ENCODE results near the gene GNGT2.

The GNGT2 gene

GRCh38 chr17:49203796-49204195 lies 6.6 kb downstream of the GNGT2 start:
- Histone ChIP-seq H3K4me3 (ENCODE audit: low read length) (no peak overlapping the region), H3K9me3 (ENCODE audit: control insufficient read depth, insufficient read depth, low read length) (no peaks in the 10 kb centered on the region), H3K27ac (ENCODE audit: low read length) (no peak overlapping the region), H3K36me3 (ENCODE audit: control insufficient read depth, insufficient read depth, low read length) (no peaks in the 10 kb centered on the region), H3K27me3 (ENCODE audit: control insufficient read depth, insufficient read depth, low read length) (no peaks in the 10 kb centered on the region), H3K4me1 (ENCODE audit: control insufficient read depth, insufficient read depth, low read length) (no peaks in the 10 kb centered on the region)
- no peak for DNase-seq (ENCODE audit: low read depth, low spot score)
- WGBS (ENCODE audit: insufficient coverage, insufficient read length): no CpG with 5 or more reads among the region's 2 CpGs

DNA sequence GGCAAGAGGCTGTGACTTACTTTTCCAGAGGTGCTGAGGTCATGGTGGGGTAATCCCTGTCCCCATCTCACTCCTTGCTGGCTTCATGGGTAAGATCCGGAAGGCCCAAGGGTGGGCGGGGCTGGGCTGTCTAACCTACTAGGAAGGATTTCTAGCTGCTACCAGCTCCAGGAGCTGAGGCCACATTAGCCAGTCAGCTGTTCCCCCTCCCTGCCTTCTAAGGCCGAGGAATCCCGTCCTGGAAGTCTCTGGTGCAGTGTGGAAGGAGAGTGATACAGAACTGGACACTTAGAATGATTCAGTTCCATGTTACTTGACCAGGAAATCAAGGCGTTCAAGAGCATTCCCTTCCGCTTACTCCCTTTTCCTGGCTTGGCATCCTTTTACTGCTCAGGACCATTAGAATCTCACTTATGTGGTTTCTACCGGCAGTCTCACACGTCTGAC lies 8.9 kb downstream of the GNGT2 start:
- Histone ChIP-seq H3K27me3 (ENCODE audit: control insufficient read depth, insufficient read depth, low read length) (no peaks in the 10 kb centered on the region), H3K4me3 (ENCODE audit: low read length) (no peak overlapping the region), H3K27ac (ENCODE audit: low read length) (no peak overlapping the region), H3K36me3 (ENCODE audit: control insufficient read depth, insufficient read depth, low read length) (no peaks in the 10 kb centered on the region), H3K9me3 (ENCODE audit: control insufficient read depth, insufficient read depth, low read length) (no peaks in the 10 kb centered on the region), H3K4me1 (ENCODE audit: control insufficient read depth, insufficient read depth, low read length) (no peaks in the 10 kb centered on the region)
- DNase-seq (ENCODE audit: low read depth, low spot score): no peak
- WGBS (ENCODE audit: insufficient coverage, insufficient read length): no CpG with 5 or more reads among the region's 8 CpGs

DNA sequence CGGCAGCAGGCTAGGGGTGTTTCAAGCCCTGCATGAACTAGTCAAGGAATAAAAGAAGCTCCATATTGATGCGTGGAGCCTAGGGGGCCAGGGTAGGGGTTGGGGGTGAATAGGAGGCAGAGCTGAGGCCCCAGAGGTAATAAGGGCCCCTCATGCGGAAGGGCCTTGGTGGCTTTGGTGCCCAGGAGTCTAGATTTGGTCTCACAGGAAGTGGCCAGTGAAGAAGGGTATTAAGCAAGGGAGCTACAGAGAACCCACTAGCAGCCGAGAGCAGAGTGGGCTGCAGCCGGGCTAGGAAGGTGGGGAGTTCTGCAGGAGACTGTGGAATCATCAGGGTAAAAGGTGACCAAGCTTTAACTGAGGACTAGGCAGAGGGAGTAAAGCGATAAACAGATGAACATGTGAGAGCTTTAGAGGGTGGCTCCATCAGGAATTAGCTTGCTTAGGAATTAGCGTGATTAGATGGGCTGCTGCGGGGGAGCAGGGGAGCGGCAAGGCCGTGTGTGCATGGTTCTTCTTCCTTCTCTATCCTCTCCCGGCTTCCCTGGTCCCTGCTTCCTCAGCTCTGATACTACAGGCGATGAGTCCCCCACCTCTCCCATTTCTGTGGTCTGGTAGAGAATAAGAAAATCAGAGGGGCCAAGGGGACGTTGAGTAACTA lies 9.8 kb downstream of the GNGT2 start:
- no CpG with 5 or more reads among the region's 13 CpGs for WGBS (ENCODE audit: insufficient coverage, insufficient read length)
- Histone ChIP-seq H3K9me3 (ENCODE audit: control insufficient read depth, insufficient read depth, low read length) (no peaks in the 10 kb centered on the region), H3K27me3 (ENCODE audit: control insufficient read depth, insufficient read depth, low read length) (no peaks in the 10 kb centered on the region), H3K4me1 (ENCODE audit: control insufficient read depth, insufficient read depth, low read length) (no peaks in the 10 kb centered on the region), H3K27ac (ENCODE audit: low read length) (no peak overlapping the region), H3K36me3 (ENCODE audit: control insufficient read depth, insufficient read depth, low read length) (no peaks in the 10 kb centered on the region), H3K4me3 (ENCODE audit: low read length) (no peak overlapping the region)
- no peak for DNase-seq (ENCODE audit: low read depth, low spot score)

- no peaks in the 10 kb centered on the region for H3K27me3 ChIP-seq (ENCODE audit: control insufficient read depth, insufficient read depth, low read length)
- H3K9me3 ChIP-seq (ENCODE audit: control insufficient read depth, insufficient read depth, low read length): no peaks in the 10 kb centered on the region
- no peak for DNase-seq (ENCODE audit: low read depth, low spot score)
- H3K27ac ChIP-seq (ENCODE audit: low read length): no peak overlapping the region
- no peaks in the 10 kb centered on the region for H3K4me1 ChIP-seq (ENCODE audit: control insufficient read depth, insufficient read depth, low read length)
- no CpG with 5 or more reads among the region's 2 CpGs for WGBS (ENCODE audit: insufficient coverage, insufficient read length)
- no peaks in the 10 kb centered on the region for H3K36me3 ChIP-seq (ENCODE audit: control insufficient read depth, insufficient read depth, low read length)
- H3K4me3 ChIP-seq (ENCODE audit: low read length): no peak overlapping the region
Observed at GRCh38 chr17:49198211-49198610, 12.2 kb downstream of the GNGT2 start.

DNA sequence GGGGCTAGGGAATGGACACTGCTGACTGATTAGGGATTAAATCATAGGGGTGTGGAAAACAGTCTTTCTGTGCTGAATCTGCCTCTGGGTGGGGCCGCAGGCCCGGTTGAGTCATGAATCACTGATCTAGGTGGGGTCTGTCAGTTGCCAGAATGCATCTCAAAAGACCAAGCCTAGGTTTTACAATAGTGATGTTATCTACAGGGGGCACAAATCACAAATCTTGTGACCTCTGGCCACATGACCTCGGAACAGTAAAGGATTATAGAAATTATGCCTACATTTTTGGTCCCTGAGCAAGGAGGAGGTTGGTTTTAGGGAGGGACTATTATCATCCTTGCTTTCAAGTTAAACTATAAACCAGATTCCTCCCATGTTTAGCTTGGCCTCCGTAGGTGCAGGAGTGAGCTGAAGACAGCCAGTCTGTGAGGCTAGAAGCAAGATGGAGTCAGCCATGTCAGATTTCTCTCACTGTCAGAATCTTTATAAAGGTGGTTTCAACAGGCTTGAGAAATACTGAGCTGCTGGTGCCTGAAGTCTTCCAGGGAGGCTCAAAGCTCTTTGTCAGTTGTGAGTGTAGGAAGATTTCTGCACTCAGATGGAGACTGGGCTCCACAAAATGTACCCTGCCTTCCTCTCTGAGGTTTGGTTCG lies 12.9 kb downstream of the GNGT2 start:
- H3K27ac ChIP-seq (ENCODE audit: low read length): no peak overlapping the region
- WGBS (ENCODE audit: insufficient coverage, insufficient read length): no CpG with 5 or more reads among the region's 5 CpGs

GRCh38 chr17:49196520-49196919 lies 13.9 kb downstream of the GNGT2 start:
- Histone ChIP-seq H3K27me3 (ENCODE audit: control insufficient read depth, insufficient read depth, low read length) (no peaks in the 10 kb centered on the region), H3K9me3 (ENCODE audit: control insufficient read depth, insufficient read depth, low read length) (no peaks in the 10 kb centered on the region), H3K4me3 (ENCODE audit: low read length) (no peak overlapping the region), H3K27ac (ENCODE audit: low read length) (no peak overlapping the region), H3K36me3 (ENCODE audit: control insufficient read depth, insufficient read depth, low read length) (no peaks in the 10 kb centered on the region), H3K4me1 (ENCODE audit: control insufficient read depth, insufficient read depth, low read length) (no peaks in the 10 kb centered on the region)
- DNase-seq (ENCODE audit: low read depth, low spot score): no peak
- WGBS (ENCODE audit: insufficient coverage, insufficient read length): no CpG with 5 or more reads among the region's 3 CpGs

More for the DNA sequence above, 12.9 kb downstream of the GNGT2 start:
- Histone ChIP-seq H3K27me3 (ENCODE audit: control insufficient read depth, insufficient read depth, low read length) (no peaks in the 10 kb centered on the region), H3K36me3 (ENCODE audit: control insufficient read depth, insufficient read depth, low read length) (no peaks in the 10 kb centered on the region), H3K4me1 (ENCODE audit: control insufficient read depth, insufficient read depth, low read length) (no peaks in the 10 kb centered on the region), H3K9me3 (ENCODE audit: control insufficient read depth, insufficient read depth, low read length) (no peaks in the 10 kb centered on the region), H3K4me3 (ENCODE audit: low read length) (no peak overlapping the region)
- no peak for DNase-seq (ENCODE audit: low read depth, low spot score)

- no peak for DNase-seq (ENCODE audit: low read depth, low spot score)
- Histone ChIP-seq H3K9me3 (ENCODE audit: control insufficient read depth, insufficient read depth, low read length) (no peaks in the 10 kb centered on the region), H3K36me3 (ENCODE audit: control insufficient read depth, insufficient read depth, low read length) (no peaks in the 10 kb centered on the region), H3K4me3 (ENCODE audit: low read length) (no peak overlapping the region), H3K27me3 (ENCODE audit: control insufficient read depth, insufficient read depth, low read length) (no peaks in the 10 kb centered on the region), H3K27ac (ENCODE audit: low read length) (no peak overlapping the region), H3K4me1 (ENCODE audit: control insufficient read depth, insufficient read depth, low read length) (0 out of 2 replicates have a peak, but pooled peaks cover under 1% of the 10 kb centered on the region)
- no CpG with 5 or more reads among the region's 4 CpGs for WGBS (ENCODE audit: insufficient coverage, insufficient read length)
Observed at GRCh38 chr17:49195751-49196150, 14.6 kb downstream of the GNGT2 start.

DNA sequence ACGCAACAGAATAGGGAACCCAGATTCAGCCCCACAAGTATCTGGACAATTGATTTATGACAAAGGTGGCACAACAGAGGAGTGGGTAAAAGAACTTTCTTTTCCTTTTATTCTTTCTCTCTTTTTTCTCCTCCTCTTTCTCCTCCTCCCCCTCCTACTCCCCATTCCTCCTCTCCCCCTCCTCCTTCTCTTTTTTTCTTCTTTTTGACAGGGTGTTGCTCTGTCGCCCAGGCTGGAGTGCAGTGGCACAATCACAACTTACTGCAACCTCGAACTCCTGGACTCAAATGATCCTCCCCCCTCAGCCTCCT lies 16.1 kb downstream of the GNGT2 start:
- WGBS (ENCODE audit: insufficient coverage, insufficient read length): no CpG with 5 or more reads among the region's 3 CpGs
- H3K27ac ChIP-seq (ENCODE audit: low read length): no peak overlapping the region

GRCh38 chr17:49193513-49194296 lies 16.7 kb downstream of the GNGT2 start:
- DNase-seq (ENCODE audit: low read depth, low spot score): no peak
- no peaks in the 10 kb centered on the region for H3K27me3 ChIP-seq (ENCODE audit: control insufficient read depth, insufficient read depth, low read length)
- H3K4me1 ChIP-seq (ENCODE audit: control insufficient read depth, insufficient read depth, low read length): 0 out of 2 replicates have a peak, but pooled peaks cover 2% of the 10 kb centered on the region
- WGBS (ENCODE audit: insufficient coverage, insufficient read length): no CpG with 5 or more reads among the region's 21 CpGs
- H3K4me3 ChIP-seq (ENCODE audit: low read length): peak overlapping the region; percentile 90; the same call in 1 of the 2 replicates
- H3K9me3 ChIP-seq (ENCODE audit: control insufficient read depth, insufficient read depth, low read length): no peaks in the 10 kb centered on the region
- no peak overlapping the region for H3K27ac ChIP-seq (ENCODE audit: low read length)
- no peaks in the 10 kb centered on the region for H3K36me3 ChIP-seq (ENCODE audit: control insufficient read depth, insufficient read depth, low read length)

More for the DNA sequence above, 16.1 kb downstream of the GNGT2 start:
- Histone ChIP-seq H3K27me3 (ENCODE audit: control insufficient read depth, insufficient read depth, low read length) (no peaks in the 10 kb centered on the region), H3K36me3 (ENCODE audit: control insufficient read depth, insufficient read depth, low read length) (no peaks in the 10 kb centered on the region), H3K4me1 (ENCODE audit: control insufficient read depth, insufficient read depth, low read length) (0 out of 2 replicates have a peak, but pooled peaks cover 2% of the 10 kb centered on the region), H3K4me3 (ENCODE audit: low read length) (no peak overlapping the region), H3K9me3 (ENCODE audit: control insufficient read depth, insufficient read depth, low read length) (no peaks in the 10 kb centered on the region)
- DNase-seq (ENCODE audit: low read depth, low spot score): no peak

- Histone ChIP-seq H3K4me1 (ENCODE audit: control insufficient read depth, insufficient read depth, low read length) (0 out of 2 replicates have a peak, but pooled peaks cover 2% of the 10 kb centered on the region), H3K9me3 (ENCODE audit: control insufficient read depth, insufficient read depth, low read length) (no peaks in the 10 kb centered on the region), H3K27me3 (ENCODE audit: control insufficient read depth, insufficient read depth, low read length) (no peaks in the 10 kb centered on the region), H3K4me3 (ENCODE audit: low read length) (peak overlapping the region; percentile 90), H3K27ac (ENCODE audit: low read length) (no peak overlapping the region), H3K36me3 (ENCODE audit: control insufficient read depth, insufficient read depth, low read length) (no peaks in the 10 kb centered on the region)
- no peak for DNase-seq (ENCODE audit: low read depth, low spot score)
- no CpG with 5 or more reads among the region's 53 CpGs for WGBS (ENCODE audit: insufficient coverage, insufficient read length)
Observed at GRCh38 chr17:49191917-49192741, 18.2 kb downstream of the GNGT2 start.

All from iPS DF 6.9 (cell line).